ENCODE data around the gene LCMT2.

GRCh38 chr15:43312378-43312777, 18.0 kb downstream of the LCMT2 start:
- no peak for TF ChIP-seq POLR2A (IDR thresholded peaks at IDR 0.05; ENCODE audit: low read length)
- TF ChIP-seq GATA1 (IDR thresholded peaks at IDR 0.05; ENCODE audit: low read depth, low read length) = no peak

All from erythroblast (primary cell).